Caco-2 (cell line): ENCODE results near the gene PTPRN2. TPM values are rescaled to one million over a fixed set of nuclear protein-coding genes. Genes with fewer than 3 reads are reported as not detected.

ENCODE experiments used
- BruUV-seq: library from RNA; stranded (reverse); fragments of 400-500 nt; replicated peaks from 2 replicates; lab custom pipeline; 2021; lab: Mats Ljungman, UMichigan
- CTCF ChIA-PET: fragments of 300-600 bp; sonication (Branson Sonifier 250); formaldehyde crosslinking; loops from one replicate; lab custom pipeline; 2022; ENCODE audit warnings: antibody characterized with exemption; lab: Charles Lee
- POLR2A ChIA-PET: fragments of 300-600 bp; sonication (Branson Sonifier 250); formaldehyde crosslinking; loops from one replicate; lab custom pipeline; 2022; ENCODE audit warnings: antibody characterized with exemption; lab: Charles Lee
- DNase-seq, 2 experiments: peaks; one replicate each; pipeline versions ENCODE4 v3.0.0 to v3.0.0-alpha.2; 2020 to 2022
- H3K27me3 ChIP-seq: replicated peaks from 2 replicates; pipeline ENCODE4 v1.6.0; 2011; ENCODE audit warnings: low read length; ENCODE audit not compliant: control insufficient read depth, insufficient read depth
- H3K36me3 ChIP-seq: 2 replicates; pipeline ENCODE4 v1.5.1; 2011; ENCODE audit warnings: low read length; ENCODE audit not compliant: control insufficient read depth, insufficient read depth
- H3K4me1 ChIP-seq: fragments of 250-450 bp; sonication (Bioruptor Pico); 2 replicates; pipeline ENCODE4 v1.5.1; 2020; ENCODE audit warnings: mild to moderate bottlenecking
- H3K4me3 ChIP-seq: 2 replicates; pipeline ENCODE4 v1.5.1; 2011; ENCODE audit warnings: low read depth, mild to moderate bottlenecking, control low read depth, low read length
- H3K9me3 ChIP-seq: fragments of 250-450 bp; sonication (Bioruptor Pico); 2 replicates; pipeline ENCODE4 v1.5.1; 2020; ENCODE audit warnings: mild to moderate bottlenecking, moderate library complexity
- H3K27ac Mint-ChIP-seq: one replicate; pipeline ENCODE4 v1.8.0; 2022; ENCODE audit warnings: mixed read lengths; ENCODE audit not compliant: unreplicated experiment
- H3K27me3 Mint-ChIP-seq: one replicate; pipeline ENCODE4 v1.8.0; 2022; ENCODE audit warnings: mixed read lengths; ENCODE audit not compliant: insufficient read depth, unreplicated experiment
- H3K36me3 Mint-ChIP-seq: one replicate; pipeline ENCODE4 v1.8.0; 2022; ENCODE audit warnings: mild to moderate bottlenecking, mixed read lengths; ENCODE audit not compliant: insufficient read depth, unreplicated experiment
- H3K4me1 Mint-ChIP-seq: one replicate; pipeline ENCODE4 v1.8.0; 2022; ENCODE audit warnings: low read depth, mixed read lengths; ENCODE audit not compliant: unreplicated experiment
- H3K4me3 Mint-ChIP-seq: one replicate; pipeline ENCODE4 v1.8.0; 2022; ENCODE audit warnings: mild to moderate bottlenecking, moderate library complexity, mixed read lengths; ENCODE audit not compliant: unreplicated experiment
- H3K9me3 Mint-ChIP-seq: one replicate; pipeline ENCODE4 v1.8.0; 2022; ENCODE audit warnings: mixed read lengths; ENCODE audit not compliant: unreplicated experiment
- intact Hi-C: fragments of 100-400 bp; cut with micrococcal nuclease; formaldehyde crosslinking; loops from one replicate; pipeline ENCODE4 v1.10.0; 2022; ENCODE audit not compliant: unreplicated experiment
- total RNA-seq: library from RNA; stranded (reverse); gene quantifications from 2 replicates; pipeline ENCODE4 v1.2.3, GENCODE V29; 2022
- TF ChIP-seq, protein P1 (sequence below), 2 experiments: fragments of 200-600 bp in 1 of 2; IDR thresholded peaks; 1 replicate in 1 of 2; 2 replicates in 1 of 2; pipeline versions ENCODE4 v1.5.1 to v1.8.0; 2011 to 2022; ENCODE audit warnings: antibody characterized with exemption in 1 of 2, control low read depth in 1 of 2, inconsistent platforms in 1 of 2, low read depth in 1 of 2, low read length in 1 of 2, mild to moderate bottlenecking in 1 of 2, moderate library complexity in 1 of 2; ENCODE audit not compliant: insufficient read depth in 1 of 2, severe bottlenecking in 1 of 2, unreplicated experiment in 1 of 2

PTPRN2 gene
- total RNA-seq, 1 experiment from 2014 or later = 1.4 TPM

DNA sequence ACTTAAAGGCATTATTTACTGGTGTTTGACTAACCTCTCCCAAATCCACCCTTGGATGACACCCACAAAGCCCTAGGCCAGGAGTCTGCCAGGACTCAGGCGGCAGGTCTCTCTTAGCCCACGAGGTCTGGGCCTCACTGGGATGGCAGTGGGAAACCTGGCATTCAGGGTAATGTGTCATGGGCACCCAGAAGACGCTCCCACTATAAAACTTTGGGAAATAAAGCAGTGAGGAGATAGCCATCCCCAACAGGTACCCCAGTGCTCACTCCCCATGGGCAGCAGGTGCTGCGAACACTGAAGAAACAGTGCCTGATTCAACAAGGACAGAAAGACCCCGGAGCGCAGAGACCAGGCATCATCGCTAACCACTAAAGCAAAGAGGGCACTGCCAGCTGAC, 14.4 kb upstream of the PTPRN2 start:
- H3K36me3 Mint-ChIP-seq = peaks cover 12% of the 10 kb centered on the region
- BruUV-seq = no TSS peak

DNA sequence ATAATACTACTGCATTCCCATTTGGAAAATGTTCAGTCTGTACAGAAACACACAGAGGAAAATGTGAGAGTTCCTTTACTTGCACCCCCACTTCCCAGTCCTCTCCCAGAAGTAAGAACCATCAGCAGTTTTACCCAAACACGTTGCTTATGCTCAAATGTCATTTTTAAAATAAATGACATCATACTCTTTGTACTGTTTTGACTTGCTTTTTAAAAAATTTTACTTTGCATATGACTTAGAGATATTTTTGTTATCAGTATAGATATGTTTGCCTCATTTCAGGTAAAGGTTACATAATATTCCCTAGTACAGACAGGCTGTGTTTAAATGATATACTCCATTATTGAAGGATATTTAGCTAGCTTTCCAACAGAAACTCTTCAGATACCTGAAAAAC, 13.5 kb upstream of the PTPRN2 start:
- Mint-ChIP-seq H3K36me3 (peaks cover 12% of the 10 kb centered on the region), H3K4me1 (no peaks in the 10 kb centered on the region), H3K9me3 (no peaks in the 10 kb centered on the region), H3K27ac (no peak overlapping the region), H3K27me3 (no peaks in the 10 kb centered on the region), H3K4me3 (no peak overlapping the region)
- no TSS peak for BruUV-seq
- Histone ChIP-seq H3K27me3 (no peaks in the 10 kb centered on the region), H3K9me3 (no peaks in the 10 kb centered on the region), H3K4me1 (no peaks in the 10 kb centered on the region), H3K36me3 (no peaks in the 10 kb centered on the region), H3K4me3 (no peak overlapping the region)
- ChIA-PET POLR2A (no interaction called here), CTCF (no interaction called here)
- no peak for DNase-seq
- intact Hi-C loops = no loop called here
- TF ChIP-seq, protein P1, sequence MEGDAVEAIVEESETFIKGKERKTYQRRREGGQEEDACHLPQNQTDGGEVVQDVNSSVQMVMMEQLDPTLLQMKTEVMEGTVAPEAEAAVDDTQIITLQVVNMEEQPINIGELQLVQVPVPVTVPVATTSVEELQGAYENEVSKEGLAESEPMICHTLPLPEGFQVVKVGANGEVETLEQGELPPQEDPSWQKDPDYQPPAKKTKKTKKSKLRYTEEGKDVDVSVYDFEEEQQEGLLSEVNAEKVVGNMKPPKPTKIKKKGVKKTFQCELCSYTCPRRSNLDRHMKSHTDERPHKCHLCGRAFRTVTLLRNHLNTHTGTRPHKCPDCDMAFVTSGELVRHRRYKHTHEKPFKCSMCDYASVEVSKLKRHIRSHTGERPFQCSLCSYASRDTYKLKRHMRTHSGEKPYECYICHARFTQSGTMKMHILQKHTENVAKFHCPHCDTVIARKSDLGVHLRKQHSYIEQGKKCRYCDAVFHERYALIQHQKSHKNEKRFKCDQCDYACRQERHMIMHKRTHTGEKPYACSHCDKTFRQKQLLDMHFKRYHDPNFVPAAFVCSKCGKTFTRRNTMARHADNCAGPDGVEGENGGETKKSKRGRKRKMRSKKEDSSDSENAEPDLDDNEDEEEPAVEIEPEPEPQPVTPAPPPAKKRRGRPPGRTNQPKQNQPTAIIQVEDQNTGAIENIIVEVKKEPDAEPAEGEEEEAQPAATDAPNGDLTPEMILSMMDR (IDR thresholded peaks at IDR 0.05; ENCODE audit: insufficient read depth in 1 of 2, low read depth in 1 of 2, low read length in 1 of 2, severe bottlenecking in 1 of 2, unreplicated experiment in 1 of 2) = no peak

More for the DNA sequence above, 14.4 kb upstream of the PTPRN2 start:
- Mint-ChIP-seq H3K4me3 (no peak overlapping the region), H3K27me3 (no peaks in the 10 kb centered on the region), H3K27ac (no peak overlapping the region), H3K4me1 (no peaks in the 10 kb centered on the region), H3K9me3 (no peaks in the 10 kb centered on the region)
- H3K36me3 ChIP-seq = no peaks in the 10 kb centered on the region
- intact Hi-C loops = no loop called here
- TF ChIP-seq, protein P1 (IDR thresholded peaks at IDR 0.05; ENCODE audit: insufficient read depth in 1 of 2, low read depth in 1 of 2, low read length in 1 of 2, severe bottlenecking in 1 of 2, unreplicated experiment in 1 of 2) = no peak
- no peaks in the 10 kb centered on the region for H3K4me1 ChIP-seq
- no peaks in the 10 kb centered on the region for H3K9me3 ChIP-seq
- ChIA-PET POLR2A (no interaction called here), CTCF (interaction anchor here (0.6 kb wide), 1 partner anchor 73 kb away, joined by 3 read pairs; no protein-coding TSS in a partner anchor)
- H3K4me3 ChIP-seq = no peak overlapping the region
- no peak for DNase-seq
- no peaks in the 10 kb centered on the region for H3K27me3 ChIP-seq

GRCh38 chr7:158596745-158597144, 9.1 kb upstream of the PTPRN2 start:
- no peak for DNase-seq
- Histone ChIP-seq H3K27me3 (no peaks in the 10 kb centered on the region), H3K4me1 (no peaks in the 10 kb centered on the region), H3K9me3 (peaks cover 23% of the 10 kb centered on the region), H3K4me3 (no peak overlapping the region), H3K36me3 (no peaks in the 10 kb centered on the region)
- H3K4me1 Mint-ChIP-seq = no peaks in the 10 kb centered on the region
- BruUV-seq = no TSS peak
- H3K27me3 Mint-ChIP-seq = no peaks in the 10 kb centered on the region
- CTCF ChIA-PET = no interaction called here
- POLR2A ChIA-PET = no interaction called here
- no peak overlapping the region for H3K4me3 Mint-ChIP-seq
- H3K36me3 Mint-ChIP-seq = peaks cover 4% of the 10 kb centered on the region
- TF ChIP-seq, protein P1 (IDR thresholded peaks at IDR 0.05; ENCODE audit: insufficient read depth in 1 of 2, low read depth in 1 of 2, low read length in 1 of 2, severe bottlenecking in 1 of 2, unreplicated experiment in 1 of 2) = no peak
- no peak overlapping the region for H3K27ac Mint-ChIP-seq
- intact Hi-C loops = no loop called here
- no peaks in the 10 kb centered on the region for H3K9me3 Mint-ChIP-seq
